Activated T-cell treated with anti-CD3 and anti-CD28 coated beads for 24 hours (primary cell): Measurements from ENCODE around the gene PAIP2B.
"Not testable (repeated sequence)": the region's sequence is repeated elsewhere in the genome, so short reads cannot be mapped to it uniquely, and the experiment has no call there.

Experiments
- DNase-seq: peaks from one replicate; pipeline ENCODE4 v3.0.0-alpha.2; 2020; ENCODE audit warnings: low read depth

Gene PAIP2B

DNA sequence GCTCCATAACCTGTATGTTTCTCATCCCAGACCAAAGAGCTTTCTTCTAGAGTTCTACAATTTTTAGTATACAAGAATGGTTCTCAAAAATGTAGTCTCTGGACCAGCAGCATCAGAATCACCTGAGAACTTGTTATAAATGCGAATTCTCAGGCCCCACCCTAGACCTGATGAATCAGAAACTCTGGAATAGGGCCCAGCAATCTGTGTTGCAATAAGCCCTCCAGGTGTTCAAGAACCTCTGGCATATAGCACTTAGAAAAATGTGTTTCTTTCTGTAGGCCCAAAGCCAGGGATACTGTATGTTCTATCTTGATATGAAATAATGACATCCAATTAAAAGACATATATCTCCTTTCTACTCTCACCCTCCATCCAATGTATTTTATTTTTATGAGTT is 10.4 kb downstream of the PAIP2B start:
- no peak for DNase-seq

DNA sequence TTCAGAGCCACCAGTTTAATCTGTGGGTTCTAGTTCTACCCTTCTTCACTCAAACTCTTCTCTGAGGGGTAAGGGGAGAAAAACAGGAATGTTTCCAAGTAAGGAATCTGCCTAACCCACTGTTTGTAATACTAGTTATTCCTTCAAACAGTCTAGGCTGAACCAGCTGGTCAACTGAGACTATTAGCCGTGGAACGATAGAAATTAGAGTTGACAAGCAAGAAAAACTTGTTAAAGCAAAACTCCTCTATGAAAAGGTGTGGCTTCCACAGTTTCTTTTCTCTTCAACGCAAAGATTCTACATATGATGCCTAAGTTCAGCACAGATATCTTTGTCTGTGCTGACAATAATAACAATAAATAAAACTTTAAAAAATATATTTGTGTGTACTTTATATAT is 11.5 kb downstream of the PAIP2B start:
- DNase-seq, result no peak

DNA sequence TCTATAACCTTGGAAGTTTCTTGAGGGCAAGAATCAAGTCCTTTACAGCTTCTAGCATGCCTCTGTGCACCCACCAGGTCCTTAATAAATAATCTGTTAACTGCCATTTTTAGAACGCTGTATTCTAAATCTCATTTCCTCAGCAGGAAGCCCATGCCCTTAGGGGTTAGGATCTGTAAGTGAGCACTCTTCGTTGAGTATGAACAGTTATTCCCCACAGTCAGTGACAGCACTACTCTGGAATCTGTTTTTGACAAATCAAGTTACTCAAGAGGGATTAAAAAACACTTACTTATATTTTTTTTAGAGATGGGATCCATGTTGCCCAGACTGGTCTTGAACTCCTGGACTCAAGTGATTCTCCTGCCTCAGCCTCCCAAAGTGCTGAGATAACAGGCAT is 14.6 kb downstream of the PAIP2B start:
- DNase-seq, result no peak

DNA sequence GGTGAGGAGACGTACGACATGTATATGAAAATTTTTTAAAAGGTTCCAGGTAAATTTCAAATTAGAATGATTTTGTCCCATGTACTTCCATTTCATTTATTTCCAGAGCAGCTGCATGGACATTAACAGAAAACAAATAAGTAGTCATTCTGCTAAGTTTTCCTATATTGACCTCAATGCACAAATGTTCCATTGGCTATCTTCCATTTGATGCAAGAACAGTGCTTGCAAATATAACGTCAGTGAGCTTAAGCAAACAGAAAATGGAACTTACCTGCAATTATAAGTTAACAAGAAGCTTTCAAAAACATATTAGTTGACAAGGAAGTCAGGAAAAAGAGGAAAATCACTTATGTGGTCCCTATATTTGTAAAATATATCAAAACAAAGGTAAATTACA is 16.6 kb downstream of the PAIP2B start:
- no peak for DNase-seq

DNA sequence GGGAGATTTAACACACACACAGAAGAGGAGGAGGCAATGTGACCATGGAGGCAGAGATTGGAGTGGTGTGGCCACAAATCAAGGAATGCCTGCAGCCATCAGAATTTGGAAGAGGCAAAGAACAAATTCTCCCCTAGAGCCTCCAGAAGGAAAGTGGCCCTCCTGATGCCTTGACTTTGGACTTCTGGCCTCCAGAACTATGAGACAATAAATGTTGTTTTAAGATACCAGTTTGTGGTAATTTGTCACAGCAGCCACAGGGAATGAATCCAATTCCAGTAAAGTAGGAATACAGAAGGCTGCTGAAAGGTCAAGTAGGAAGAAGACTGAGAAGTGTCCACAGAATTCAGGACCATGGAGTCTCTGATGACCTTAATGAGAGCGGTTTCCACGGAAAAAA is 18.1 kb downstream of the PAIP2B start:
- no peak for DNase-seq

DNA sequence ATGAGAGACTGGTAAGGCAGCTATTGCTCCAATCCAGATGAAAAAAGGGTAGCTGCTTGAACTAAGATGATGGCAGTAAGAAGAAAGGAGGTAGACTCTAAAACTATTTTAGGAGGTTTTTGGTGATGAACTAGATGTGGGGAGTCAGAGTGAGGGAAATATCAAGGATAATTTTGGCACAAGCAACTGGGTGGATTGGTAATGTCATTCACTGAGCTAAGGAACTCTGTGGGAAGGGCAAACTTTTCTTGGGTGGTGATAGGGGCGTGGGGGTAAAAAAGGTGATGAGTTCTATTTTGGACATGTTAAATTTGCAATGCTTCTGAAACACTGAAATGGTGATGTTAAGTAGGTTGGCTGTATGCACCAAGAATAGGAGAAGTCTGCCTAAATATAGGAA is 19.3 kb downstream of the PAIP2B start:
- no peak for DNase-seq

DNA sequence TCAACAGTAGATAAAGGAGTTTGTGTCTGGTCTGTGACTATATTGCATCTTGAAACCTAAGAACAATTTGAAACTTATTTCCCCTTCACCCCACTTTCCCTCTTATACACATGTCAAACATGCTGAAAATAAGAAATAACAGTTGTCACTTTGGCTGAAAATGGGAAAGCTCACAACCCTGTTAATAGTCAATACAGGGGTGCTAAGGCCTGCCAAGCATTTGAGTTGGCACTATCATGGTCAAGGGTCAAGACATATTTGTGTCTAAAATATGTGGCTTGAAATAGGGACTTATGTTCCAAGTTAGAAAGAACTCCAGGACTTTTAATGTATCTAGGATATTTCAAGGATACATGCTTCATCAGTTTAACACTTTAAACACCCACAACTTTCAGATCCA is 20.6 kb downstream of the PAIP2B start:
- DNase-seq, result no peak

DNA sequence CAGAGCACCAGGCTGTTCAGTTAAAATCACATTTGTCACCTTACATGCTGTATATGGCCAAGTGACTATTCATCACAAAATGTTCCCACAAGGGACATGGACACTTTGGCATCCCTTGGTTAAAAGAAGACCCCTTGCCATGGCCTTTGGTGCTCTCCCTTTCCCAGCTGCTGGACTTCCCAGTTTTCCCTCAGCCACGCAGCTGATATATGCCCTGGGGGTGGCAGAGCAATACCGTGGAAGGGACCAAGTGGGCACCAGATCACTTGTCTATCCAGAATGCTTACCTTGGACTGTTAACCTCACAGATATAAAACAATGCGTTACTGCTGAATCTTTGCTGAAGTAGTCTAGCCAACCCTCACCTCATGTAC is 35.3 kb downstream of the PAIP2B start:
- DNase-seq, result no peak

DNA sequence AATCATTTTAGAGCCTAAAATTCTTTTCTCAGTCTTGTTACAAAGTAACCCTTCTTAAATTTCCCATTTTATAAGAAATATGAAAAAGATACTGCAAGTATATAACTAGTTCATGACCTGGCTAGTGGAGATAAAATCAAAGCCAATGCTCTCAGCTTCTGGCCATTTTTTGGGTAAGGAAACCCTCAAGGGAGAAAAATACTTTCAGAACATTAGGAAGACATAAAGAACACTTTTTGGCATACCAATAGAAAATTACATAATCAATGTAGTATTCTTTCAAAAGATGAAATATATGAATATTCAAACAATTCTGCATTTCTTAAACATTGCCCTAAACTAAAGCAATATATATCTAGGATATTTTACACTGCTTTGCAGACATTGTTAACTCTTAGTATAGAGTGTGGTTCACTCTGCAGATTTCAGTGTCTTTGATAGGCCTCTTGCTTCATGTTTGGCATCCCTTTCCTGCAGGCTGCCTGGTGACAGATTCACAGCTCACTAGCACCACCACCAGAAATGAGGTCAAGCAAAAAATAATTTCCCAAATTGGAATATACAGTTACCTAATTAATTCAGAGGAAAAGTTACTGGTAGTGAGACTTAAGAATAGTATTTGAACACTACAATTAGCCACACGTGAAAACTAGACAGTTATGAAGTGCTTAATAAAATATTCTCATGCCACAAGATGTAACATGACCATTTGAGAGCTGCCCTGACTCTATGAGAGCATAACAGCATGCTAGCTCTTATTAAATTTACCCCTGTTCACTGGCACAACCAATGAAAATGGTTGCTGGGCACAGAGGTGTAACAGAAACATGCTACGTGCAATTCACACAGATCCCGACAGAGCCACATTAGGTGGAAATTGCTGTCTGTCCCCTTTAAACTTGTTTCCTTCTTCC is 36.0 kb downstream of the PAIP2B start:
- DNase-seq, result no peak

DNA sequence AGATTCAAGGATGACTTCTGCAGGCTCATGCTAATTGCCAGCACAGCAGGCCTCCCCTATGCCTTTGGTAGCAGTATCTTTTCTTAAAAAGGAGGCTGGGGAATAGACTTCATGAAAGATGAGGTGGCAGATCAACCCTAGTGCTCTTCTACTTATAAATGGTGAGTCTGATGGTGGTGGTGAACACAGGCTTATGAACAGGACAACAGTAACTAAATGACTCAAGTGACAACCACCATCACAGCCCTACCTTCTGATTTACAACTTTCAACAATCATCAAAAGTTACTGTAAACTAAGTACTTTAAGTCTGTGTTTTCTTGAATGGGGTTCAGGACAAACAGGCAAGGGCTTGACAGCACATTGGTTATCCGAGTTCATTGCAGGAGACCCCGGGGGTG is 39.3 kb downstream of the PAIP2B start:
- no peak for DNase-seq

DNA sequence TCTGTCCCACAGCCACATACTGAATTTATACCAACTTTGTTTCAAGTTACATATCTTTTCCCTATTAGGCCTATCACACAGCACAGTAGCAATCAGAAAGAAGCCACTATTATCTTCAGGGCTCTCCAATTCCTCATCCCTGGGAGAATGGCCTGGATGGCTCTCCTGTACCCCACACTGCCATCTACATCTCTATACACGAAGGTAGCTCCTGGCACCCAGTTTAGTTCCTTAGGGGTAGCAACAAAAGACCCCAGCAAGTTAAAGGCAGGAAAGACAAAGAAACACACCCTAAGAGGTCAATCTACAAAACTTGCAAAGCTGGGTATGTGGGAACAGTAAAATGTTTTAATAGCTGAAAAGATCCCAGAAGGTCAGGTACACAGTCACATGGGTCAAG is 39.9 kb downstream of the PAIP2B start:
- no peak for DNase-seq

DNA sequence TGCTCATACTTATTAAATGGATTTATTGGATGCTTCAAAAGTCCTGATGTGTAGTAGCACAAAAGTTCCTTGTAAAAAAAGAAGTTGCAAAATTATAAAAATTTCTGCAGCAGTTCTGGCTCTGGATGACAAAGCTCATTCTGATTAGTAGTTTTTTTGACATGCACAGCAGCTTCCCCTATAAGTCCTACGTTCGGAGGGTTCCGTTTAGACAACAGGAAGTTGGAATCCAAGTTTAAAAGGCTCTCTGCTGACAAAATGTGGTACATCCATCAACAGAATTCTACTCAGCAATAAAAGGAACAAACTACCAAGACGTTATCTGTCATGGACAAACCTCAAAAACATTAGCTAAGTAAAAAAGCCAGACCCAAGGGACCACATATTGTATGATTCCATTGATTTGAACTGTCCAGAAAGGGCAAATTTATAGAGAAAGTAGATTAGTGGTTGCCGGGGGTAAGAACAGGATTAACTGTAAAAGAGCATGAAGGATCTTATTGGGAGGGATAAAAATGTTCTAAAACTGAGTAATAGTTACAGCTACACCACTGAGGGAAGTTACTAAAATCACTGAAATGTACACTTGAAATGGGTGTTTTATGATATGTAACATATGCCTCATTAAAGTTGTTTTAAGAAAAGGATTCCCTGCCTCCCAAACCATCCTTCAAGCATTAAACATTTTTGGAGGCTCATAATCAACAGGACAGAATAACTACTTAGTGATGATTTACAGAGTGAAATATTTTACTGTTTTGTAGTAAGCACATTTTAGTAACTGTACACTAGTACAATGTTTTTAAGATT is 43.4 kb downstream of the PAIP2B start:
- DNase-seq, result not testable (repeated sequence)

DNA sequence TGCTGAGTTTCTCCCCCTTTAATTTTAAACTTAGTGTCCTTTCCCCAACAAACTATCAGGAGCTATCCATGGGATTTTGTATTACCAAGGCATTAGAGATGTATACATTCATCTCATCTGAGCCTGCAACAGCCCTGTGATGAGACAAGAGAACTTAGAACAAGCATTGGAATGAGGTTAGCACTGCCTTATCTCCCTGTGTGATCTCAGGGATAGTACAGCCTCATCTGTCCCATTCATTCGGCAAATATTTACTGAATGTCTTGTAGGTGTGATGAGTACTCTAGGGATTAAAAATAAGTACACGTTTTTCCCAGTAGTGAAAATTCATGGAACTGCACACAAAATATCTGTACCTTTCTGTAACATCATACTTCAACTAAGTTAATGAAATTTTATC is 45.6 kb downstream of the PAIP2B start:
- no peak for DNase-seq

DNA sequence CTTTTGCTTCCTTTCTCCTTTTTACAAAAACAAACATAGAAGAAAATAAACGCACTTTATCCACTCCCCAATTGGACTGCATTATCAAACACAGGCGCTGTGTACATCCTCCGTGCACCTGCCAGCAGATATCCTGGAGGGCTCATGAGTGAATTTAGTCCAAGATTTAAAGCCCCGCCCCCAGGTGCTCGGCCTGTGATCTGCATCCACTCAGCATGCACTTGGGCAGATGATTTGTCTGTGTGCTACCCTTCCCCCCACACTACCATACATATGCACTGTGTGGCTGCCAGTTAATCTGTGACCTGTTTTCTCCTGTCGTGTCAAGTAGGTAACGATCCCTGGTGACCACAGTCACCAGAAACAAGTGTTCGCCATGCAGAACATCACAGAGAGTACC is 48.1 kb downstream of the PAIP2B start:
- DNase-seq, result not testable (repeated sequence)

DNA sequence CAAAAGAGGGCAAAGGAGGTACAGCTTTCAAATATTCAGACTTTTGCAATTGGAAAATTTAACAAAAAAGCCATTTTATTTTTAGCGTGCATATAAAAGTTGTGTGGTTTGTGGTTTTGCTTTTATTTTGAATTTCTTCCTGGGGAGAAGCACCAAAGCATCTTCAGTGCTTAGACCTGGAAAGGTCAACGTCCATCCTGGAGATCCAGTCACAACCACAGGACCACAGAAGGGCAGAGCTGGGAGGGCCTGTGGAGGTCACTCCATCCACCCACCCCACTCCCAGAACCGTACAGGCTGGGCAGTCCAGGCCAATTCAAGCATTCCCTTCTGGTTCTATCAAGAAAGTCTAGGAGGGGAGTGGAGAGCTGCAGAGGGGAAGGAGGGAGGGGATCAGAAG is 52.7 kb downstream of the PAIP2B start:
- no peak for DNase-seq

DNA sequence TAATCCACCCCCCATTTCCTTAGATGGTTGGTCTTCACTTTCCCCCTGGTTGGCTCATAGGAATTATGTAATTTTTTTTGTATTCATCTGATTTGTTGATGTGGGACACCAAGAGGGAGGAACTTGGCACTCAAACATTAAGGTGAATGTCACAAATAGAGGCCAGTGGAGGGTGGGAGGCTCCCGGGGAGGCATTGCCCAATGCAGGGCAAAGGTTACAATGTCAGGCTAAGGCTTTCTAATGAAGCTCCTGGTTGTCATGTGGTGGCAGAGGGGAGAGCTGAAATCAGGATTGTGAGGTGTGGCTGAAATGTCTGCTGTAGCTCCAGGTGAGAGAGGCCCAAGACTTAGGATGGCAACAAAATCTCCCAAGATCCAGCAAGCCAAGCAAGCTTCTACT is 53.8 kb downstream of the PAIP2B start:
- DNase-seq, result no peak

DNA sequence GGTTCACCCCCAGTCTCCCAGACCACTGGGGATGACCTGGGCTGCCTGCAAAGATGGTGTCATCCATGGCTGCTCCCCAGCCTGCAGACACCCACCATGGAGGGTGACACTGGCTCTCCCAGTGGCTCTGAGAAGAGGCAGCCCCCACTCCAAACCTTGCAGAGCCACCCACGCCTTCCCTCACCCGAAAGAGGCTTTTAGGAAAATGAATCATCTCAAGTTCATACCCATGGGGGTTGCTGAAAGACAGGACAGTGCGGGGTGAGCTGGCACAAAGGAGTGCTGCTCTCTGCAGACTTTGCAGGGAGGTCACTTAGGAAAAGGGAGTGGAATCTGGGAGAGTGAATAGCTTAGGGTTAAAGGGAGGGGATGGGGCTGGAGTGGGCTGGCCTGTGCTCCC is 60.1 kb downstream of the PAIP2B start:
- DNase-seq, result no peak

DNA sequence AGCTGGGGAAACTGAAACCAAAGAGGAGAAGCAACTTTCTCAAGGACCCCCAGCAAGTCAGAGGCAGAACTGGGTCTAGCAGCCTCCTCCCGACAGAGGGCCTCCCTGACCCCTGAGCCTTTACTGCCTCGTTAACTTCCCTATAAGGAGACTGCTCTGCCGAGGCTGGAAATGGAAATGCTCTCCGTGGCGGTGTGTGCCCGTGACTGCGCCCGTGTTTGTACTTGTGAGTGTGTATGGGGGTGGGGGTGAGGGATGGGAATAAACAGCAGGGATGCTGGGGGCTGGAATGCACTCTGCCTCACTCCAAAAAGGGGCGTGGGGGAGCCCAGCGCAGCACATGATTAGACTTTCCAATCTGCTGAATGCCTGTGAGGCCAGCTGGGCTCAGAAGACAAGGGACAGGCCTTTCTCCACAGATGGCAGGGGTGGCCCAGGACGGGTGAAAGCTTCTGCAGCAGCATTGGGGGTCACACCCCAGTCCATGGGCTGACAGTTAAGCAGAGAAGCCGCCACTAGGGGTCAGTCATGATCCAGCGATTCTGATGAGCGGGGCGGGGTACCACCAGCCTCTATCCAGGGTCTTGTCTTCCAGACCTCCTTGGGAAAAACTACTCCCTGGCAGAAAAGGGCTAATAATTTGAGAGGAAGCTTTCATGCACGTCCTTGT is 69.6 kb downstream of the PAIP2B start:
- DNase-seq, result peak; percentile 50

DNA sequence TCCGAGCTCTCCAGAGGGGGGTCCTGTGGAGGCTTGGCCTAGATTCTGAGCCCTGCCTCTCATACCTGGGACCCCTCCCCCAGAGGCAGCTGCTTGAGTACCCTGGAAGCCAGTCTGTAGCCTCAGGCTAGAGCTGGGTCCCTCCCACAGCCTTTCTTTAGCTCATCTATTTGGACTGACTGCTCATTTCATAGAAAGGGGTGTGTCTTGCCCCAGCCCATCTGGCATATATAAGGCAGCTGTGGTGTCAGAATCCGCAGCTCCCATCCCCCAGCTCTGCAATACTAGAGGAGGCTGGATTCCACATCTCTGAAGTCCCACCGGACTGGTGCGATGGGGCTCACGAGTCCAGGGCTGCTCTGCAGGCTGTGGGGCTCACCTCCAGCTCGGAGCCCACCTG is 70.3 kb downstream of the PAIP2B start:
- no peak for DNase-seq

DNA sequence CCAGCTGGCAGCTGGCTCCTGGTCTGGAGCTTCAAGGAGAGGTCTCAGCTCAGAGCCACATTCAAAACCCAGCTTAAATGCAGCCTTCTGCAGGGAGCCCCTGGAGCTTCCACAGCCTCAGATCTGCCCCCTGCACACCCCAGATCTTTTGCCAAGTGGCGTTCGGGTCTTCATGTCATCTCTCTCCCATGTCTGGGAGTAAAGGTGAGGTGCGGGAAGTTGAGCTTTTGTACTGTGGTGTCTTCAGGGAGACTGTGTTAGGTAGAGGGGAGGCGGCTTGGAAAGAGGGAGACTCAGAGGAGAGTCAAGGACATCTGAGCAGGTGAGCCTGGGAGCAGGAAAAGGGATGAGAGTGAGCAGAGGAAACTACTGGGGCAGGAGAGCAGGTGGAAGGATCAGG is 71.1 kb downstream of the PAIP2B start:
- DNase-seq, result no peak

DNA sequence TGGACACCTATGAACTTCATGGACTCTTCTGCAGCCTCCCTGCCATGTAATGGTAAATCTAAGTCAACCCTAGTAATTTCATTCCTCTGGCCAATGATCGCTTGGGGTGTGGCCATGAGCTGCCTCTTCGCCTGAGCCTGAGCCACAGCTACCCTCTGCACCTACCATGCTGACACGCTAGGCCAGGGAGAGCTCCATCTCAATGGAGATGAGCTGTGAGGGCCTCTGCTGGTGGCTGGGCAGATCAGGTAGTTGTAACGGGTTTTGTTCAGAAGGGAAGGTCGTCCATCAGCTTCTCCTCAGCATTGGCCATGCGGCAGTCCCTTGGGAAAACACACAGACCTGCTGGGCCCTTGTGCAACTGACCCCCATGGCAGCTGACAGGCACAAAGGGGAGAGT is 72.1 kb downstream of the PAIP2B start:
- no peak for DNase-seq

DNA sequence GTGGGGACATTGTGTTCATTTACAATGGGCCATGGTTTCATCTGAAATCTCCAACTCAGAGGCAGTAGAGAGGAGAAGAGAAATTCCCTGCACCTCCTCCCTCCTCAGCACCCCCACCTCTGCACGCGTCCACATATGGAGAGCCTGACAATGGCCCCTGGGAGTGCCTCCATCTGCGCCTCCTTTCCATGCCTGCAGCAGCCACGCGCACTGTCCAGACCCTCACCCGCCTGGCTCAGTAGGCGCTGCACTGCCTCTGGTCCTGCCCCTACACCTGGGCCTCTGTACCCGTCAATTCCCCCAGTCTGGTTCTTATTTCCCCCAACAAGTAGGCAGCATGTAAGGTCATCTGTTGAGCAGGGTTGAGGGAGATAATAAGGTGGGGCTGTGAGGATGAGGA is 72.6 kb downstream of the PAIP2B start:
- no peak for DNase-seq
